ENCODE results near the gene C6orf62. TPM values are rescaled to one million over a fixed set of nuclear protein-coding genes. Genes with fewer than 3 reads are reported as not detected.

C6orf62 gene
- polyA plus RNA-seq = 105 and 107 TPM in 2 replicates
- polyA minus RNA-seq = 82.0 and 96.9 TPM in 2 replicates

- H4K20me1 ChIP-seq (ENCODE audit: insufficient read depth) = no peaks in the 10 kb centered on the region
Observed at GRCh38 chr6:24719125-24719971, at the start of gene C6orf62. Gene C6orf62, minus strand, starts transcription at chr6:24719154. Its CDS starts 486 bp downstream, at chr6:24718668.

GRCh38 chr6:24768361-24768760 lies 49.4 kb upstream of the C6orf62 start:
- no peaks in the 10 kb centered on the region for H4K20me1 ChIP-seq (ENCODE audit: insufficient read depth)
- no peak overlapping the region for H2AFZ ChIP-seq (ENCODE audit: low read depth, low read length)
- no peak overlapping the region for H3K27ac ChIP-seq (ENCODE audit: low read length)
- no peaks in the 10 kb centered on the region for H3K79me2 ChIP-seq (replicated peaks; ENCODE audit: insufficient read depth, low read length)
- H3K27me3 ChIP-seq (ENCODE audit: insufficient read depth, low read depth, low read length) = no peaks in the 10 kb centered on the region
- no peak overlapping the region for H3K4me3 ChIP-seq (ENCODE audit: low read length)
- no peaks in the 10 kb centered on the region for H3K36me3 ChIP-seq (ENCODE audit: insufficient read depth, low read length)
- no peaks in the 10 kb centered on the region for H3K9me2 ChIP-seq (ENCODE audit: insufficient read depth, low read length)
- no peak overlapping the region for H3K4me2 ChIP-seq (ENCODE audit: low read length)
- no peak overlapping the region for H3K9ac ChIP-seq (ENCODE audit: low read length)
- no peaks in the 10 kb centered on the region for H3F3A ChIP-seq (ENCODE audit: insufficient read depth, low read length, poor library complexity, severe bottlenecking)
- H3K9me3 ChIP-seq (ENCODE audit: low read length) = no peaks in the 10 kb centered on the region
- TF ChIP-seq REST (IDR thresholded peaks at IDR 0.05; ENCODE audit: borderline replicate concordance) = no peak
- TF ChIP-seq EZH2 (IDR thresholded peaks at IDR 0.05; ENCODE audit: borderline replicate concordance, insufficient read depth, low read length, poor library complexity, severe bottlenecking) = no peak
- no peak for TF ChIP-seq TAF1 (IDR thresholded peaks at IDR 0.05; ENCODE audit: low read depth)
- no peak for TF ChIP-seq RAD21 (conservative IDR thresholded peaks at IDR 0.05)
- TF ChIP-seq MXI1 (conservative IDR thresholded peaks at IDR 0.05; ENCODE audit: poor library complexity, severe bottlenecking) = no peak
- TF ChIP-seq, protein P1, sequence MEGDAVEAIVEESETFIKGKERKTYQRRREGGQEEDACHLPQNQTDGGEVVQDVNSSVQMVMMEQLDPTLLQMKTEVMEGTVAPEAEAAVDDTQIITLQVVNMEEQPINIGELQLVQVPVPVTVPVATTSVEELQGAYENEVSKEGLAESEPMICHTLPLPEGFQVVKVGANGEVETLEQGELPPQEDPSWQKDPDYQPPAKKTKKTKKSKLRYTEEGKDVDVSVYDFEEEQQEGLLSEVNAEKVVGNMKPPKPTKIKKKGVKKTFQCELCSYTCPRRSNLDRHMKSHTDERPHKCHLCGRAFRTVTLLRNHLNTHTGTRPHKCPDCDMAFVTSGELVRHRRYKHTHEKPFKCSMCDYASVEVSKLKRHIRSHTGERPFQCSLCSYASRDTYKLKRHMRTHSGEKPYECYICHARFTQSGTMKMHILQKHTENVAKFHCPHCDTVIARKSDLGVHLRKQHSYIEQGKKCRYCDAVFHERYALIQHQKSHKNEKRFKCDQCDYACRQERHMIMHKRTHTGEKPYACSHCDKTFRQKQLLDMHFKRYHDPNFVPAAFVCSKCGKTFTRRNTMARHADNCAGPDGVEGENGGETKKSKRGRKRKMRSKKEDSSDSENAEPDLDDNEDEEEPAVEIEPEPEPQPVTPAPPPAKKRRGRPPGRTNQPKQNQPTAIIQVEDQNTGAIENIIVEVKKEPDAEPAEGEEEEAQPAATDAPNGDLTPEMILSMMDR (IDR thresholded peaks at IDR 0.05; ENCODE audit: poor library complexity, severe bottlenecking) = no peak

More at GRCh38 chr6:24719125-24719971, at the start of gene C6orf62:
- Histone ChIP-seq H3K27me3 (ENCODE audit: insufficient read depth, low read depth, low read length) (no peaks in the 10 kb centered on the region), H3K9me2 (ENCODE audit: insufficient read depth, low read length) (no peaks in the 10 kb centered on the region), H3K79me2 (replicated peaks; ENCODE audit: insufficient read depth, low read length) (peaks cover 52% of the 10 kb centered on the region), H3K36me3 (ENCODE audit: insufficient read depth, low read length) (no peaks in the 10 kb centered on the region), H3K4me3 (ENCODE audit: low read length) (peak within 1 kb of the TSS; percentile 78), H2AFZ (ENCODE audit: low read depth, low read length) (no peak within 1 kb of the TSS), H3K27ac (ENCODE audit: low read length) (peak within 1 kb of the TSS; percentile 95), H3K4me2 (ENCODE audit: low read length) (peak within 1 kb of the TSS; percentile 82), H3F3A (ENCODE audit: insufficient read depth, low read length, poor library complexity, severe bottlenecking) (no peaks in the 10 kb centered on the region), H3K9ac (ENCODE audit: low read length) (peak within 1 kb of the TSS; percentile 99), H3K9me3 (ENCODE audit: low read length) (no peaks in the 10 kb centered on the region)
- TF ChIP-seq, protein P1 (IDR thresholded peaks at IDR 0.05; ENCODE audit: poor library complexity, severe bottlenecking) = no peak
- TF ChIP-seq EP300 (conservative IDR thresholded peaks at IDR 0.05; ENCODE audit: poor library complexity, severe bottlenecking) = no peak
- TF ChIP-seq RAD21 (conservative IDR thresholded peaks at IDR 0.05) = no peak
- no peak for TF ChIP-seq POLR2AphosphoS5 (IDR thresholded peaks at IDR 0.05)
- TF ChIP-seq TAF1 (IDR thresholded peaks at IDR 0.05; ENCODE audit: low read depth) = no peak
- no peak for TF ChIP-seq REST (IDR thresholded peaks at IDR 0.05; ENCODE audit: borderline replicate concordance)
- TF ChIP-seq MXI1 (conservative IDR thresholded peaks at IDR 0.05; ENCODE audit: poor library complexity, severe bottlenecking) = no peak
- no peak for TF ChIP-seq SMC3 (conservative IDR thresholded peaks at IDR 0.05; ENCODE audit: poor library complexity)
- TF ChIP-seq EZH2 (IDR thresholded peaks at IDR 0.05; ENCODE audit: borderline replicate concordance, insufficient read depth, low read length, poor library complexity, severe bottlenecking) = no peak
